OCI-M2 (cell line): ENCODE data around the gene TMEM61.
A peak's percentile ranks its signal among the peaks of the same experiment; 100 is the strongest.
"Not testable (repeated sequence)": the region's sequence is repeated elsewhere in the genome, so short reads cannot be mapped to it uniquely, and the experiment has no call there.

Experiments used
- DNase-seq: peaks from one replicate; lab custom pipeline; 2025; ENCODE audit not compliant: unreplicated experiment; lab: John Stamatoyannopoulos, UW

TMEM61 gene

DNA sequence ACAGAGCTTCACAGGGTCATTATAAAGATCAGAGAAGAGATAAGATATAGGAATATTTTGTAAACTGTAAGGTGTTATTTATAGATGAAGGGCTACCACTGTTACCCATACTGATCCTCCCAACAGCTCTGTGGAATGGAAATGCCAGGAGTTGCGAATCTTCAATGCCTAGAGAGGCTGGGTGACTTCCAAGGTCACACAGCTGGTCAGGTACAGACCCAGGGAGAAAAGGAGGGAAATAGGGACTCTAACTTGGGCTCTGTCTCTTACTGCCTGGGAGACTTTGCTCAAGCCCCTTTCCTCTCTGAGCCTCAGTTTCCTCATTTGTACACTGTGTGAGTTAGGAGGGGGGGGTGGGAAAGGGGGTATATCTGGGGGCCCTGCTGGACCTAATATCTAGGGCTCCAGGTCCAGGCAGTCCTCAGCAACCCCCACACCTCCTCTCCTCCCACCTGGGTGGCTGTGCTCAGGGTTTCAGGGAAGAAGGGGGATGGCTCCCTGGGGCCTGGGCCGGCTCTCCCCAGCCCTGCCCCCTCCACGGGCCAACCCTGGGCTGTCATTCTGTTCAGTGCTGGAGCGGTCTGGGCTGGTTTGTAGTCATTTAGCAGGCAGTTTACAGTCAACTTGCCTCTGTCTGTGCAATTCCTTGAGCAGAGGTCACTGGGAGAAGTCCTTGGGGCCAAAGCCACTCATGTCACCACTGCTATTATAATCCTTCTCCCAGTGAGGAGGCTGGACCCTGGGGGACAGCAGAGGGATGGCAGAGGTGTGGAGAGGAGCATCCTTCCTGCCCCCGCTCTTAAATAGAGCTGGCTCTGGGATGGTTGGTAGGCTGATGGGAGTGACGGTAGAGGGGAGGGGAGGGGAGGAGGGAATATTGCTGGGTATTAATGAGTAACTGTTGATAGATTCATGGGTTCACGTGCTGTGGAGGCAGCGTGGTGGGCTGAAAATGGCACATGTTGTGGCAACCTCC is 20.0 kb downstream of the TMEM61 start:
- DNase-seq, result no peak

- no peak for DNase-seq
Observed at GRCh38 chr1:55001311-55001710, 20.9 kb downstream of the TMEM61 start.

DNA sequence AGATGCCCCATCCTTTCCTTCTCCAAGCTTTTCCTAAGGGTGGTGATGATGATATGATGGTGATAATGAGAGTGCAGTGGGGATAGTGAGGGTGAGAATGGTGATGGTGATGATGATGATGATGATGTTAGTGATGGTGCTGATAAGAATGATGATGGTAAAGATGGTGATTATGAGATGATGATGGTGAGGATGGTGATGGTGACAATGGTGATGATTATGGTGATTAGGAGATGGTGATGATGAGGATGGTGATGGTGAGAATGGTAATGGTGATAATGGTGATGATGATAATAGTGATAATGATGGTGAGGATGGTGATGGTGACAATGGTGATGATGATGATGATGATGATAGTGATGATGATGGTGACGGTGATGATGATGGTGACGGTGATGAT is 22.3 kb downstream of the TMEM61 start:
- DNase-seq, result no peak

- DNase-seq, result no peak
Observed at GRCh38 chr1:55005351-55006140, 25.1 kb downstream of the TMEM61 start.

DNA sequence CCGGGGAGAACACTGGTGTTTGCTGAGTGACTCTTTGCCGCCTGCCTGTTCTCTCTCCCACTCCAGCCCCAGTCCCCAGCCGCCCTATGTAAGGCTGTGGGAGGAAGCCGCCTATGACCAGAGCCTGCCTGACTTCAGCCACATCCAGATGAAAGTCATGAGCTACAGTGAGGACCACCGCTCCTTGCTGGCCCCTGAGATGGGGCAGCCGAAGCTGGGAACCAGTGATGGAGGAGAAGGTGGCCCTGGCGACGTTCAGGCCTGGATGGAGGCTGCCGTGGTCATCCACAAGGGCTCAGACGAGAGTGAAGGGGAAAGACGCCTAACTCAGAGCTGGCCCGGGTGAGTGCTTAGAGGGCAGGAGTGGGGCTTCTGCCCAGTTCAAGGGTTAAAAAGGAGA is 26.5 kb downstream of the TMEM61 start:
- DNase-seq, result no peak

DNA sequence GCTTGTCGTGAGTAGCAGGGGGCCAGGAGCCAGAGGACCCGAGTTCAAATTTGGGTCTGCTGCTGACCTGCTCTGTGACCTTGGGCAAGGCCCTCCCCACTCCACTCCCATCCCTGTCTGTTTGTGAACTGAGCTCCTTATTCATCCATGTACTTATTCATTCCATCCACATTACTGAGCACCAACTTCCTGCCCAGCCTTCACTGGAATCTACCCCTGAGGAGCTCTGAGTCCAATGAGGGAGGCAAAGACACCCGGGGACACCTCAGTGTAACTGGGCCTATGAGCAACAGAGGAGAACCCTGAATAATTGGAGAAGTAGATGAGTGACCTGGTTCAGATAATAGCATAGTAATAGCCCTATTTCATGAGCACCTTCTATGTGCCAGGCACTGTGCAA is 27.2 kb downstream of the TMEM61 start:
- DNase-seq, result no peak

- no peak for DNase-seq
Observed at GRCh38 chr1:55010194-55010886, 29.9 kb downstream of the TMEM61 start.

DNA sequence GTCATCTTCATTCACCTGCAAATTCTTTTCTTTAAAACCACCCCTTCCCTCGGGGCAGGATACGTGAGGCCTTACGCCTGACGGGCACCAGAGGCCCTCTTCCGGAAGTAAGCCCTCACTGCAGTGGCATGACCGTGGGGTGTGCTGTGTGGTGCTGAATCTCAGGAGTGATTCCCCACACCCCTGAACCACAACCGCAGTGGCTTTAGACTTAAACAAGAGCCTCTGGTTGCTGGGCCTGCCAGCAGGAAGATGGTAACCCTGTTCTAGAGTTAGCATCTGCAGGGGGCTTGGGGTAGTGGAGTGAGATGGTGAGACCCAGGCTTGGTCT is 30.4 kb downstream of the TMEM61 start:
- no peak for DNase-seq

- no peak for DNase-seq
Observed at GRCh38 chr1:55012661-55013060, 32.2 kb downstream of the TMEM61 start.

- DNase-seq, result no peak
Observed at GRCh38 chr1:55015123-55015522, 34.7 kb downstream of the TMEM61 start.

- DNase-seq, result no peak
Observed at GRCh38 chr1:55015731-55016620, 35.5 kb downstream of the TMEM61 start.

DNA sequence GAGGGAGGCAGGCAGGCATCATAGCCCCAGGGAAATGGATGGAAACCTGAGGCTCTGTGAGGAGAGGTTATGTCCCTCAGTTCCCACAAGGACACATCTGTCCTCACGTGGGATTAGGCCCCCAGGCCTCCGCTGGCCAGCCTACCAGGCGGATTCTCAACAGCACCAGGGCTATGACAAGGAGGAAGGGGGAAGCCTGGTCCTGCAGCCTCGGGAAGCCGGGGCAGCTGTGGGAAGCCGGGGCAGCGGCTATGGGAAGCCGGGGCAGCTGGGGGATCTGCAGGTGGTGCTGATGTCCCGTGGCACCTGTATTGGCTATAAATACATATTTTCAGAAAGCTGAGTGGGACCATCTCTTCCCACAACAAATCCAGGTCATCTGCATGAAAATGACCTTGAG is 38.0 kb downstream of the TMEM61 start:
- DNase-seq, result no peak

DNA sequence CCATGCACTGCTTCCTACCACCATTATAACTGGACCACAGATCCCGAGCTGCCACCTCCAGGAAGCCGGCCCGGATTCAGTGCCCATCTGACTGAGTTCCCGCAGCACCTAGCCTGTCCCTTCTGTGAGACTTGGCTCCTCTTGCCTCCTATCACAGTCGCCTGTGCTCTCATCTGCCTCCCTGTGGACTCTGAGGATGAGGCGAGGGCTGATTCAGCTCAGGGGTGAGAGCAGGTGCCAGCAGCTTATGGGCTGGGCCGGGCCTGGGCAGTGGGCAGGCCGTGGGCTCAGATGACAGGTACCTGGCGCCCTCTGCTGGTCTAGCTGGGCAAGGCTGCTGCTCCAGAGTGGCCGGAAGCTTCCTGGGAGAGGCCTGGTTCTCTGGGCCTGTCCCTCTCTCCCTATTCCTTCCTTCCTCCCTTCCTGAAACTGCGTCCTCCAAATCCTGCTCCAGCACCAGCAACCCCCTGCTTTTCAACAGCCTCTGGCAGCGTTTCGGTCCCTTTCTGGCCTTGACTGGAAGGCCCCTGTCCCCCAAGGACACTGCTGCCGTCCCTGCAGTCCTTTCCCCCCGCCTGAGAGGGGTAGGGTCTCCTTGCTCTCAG is 41.6 kb downstream of the TMEM61 start:
- DNase-seq, result peak; percentile 2

GRCh38 chr1:55024163-55024562 is 43.7 kb downstream of the TMEM61 start:
- not testable (repeated sequence) for DNase-seq

DNA sequence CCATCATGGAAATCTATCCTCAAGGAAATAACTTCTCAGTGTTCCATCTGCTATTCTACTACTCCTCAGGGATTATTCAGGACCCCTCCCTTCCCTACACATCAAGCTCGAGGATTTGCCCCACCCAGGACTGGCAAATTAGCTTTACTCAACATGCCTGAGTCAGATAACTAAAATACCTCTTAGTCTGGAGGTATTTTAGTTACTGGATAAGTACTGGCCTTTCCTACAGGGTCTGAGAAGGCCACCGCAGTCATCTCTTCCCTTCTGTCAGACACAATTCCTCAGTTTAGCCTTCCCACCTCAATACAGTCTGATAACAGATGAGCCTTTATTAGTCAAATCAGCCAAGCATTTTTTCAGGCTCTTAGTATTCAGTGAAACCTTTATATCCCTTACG is 46.3 kb downstream of the TMEM61 start:
- not testable (repeated sequence) for DNase-seq

- DNase-seq, result not testable (repeated sequence)
Observed at GRCh38 chr1:55031098-55031497, 50.7 kb downstream of the TMEM61 start.

DNA sequence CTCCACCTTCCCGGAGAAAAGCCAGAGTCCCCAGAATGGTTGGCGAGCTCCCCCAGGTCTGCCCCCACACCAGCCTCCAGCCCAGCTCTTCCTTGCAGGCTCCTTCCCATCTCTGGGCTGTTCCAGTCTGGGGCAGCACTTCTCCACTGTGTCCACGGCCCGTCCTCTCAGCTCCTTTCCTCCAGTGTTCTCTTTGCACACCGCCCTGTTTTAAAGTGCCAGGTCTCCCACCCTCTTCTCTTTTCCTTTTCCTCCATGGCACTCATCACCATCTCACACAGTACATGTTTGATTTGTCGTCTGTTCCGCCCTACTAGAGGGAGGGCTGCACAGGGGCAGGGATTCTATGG is 52.8 kb downstream of the TMEM61 start:
- DNase-seq, result no peak

GRCh38 chr1:55034476-55035133 is 54.2 kb downstream of the TMEM61 start:
- no peak for DNase-seq

DNA sequence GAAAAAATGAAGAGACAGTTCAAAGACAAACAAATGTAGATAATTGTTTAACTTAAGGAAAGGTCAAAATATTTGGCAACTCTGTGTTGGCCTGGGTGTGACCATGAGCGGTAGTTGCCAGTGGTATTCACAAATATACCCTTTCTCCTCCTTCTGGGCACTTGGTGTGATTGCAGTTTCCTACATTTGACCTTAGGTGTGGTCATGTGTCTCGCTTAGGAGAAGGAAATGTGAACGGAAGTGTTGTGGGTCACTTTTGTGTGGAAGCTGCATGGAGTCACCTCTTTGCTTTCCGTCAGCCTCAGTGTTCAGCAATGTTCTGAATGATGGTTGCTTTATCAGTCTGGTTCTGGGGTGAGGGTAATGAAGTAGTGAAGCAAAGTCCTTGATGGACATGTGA is 55.5 kb downstream of the TMEM61 start:
- no peak for DNase-seq
